ENCODE results near the gene MZT2A.
"Not testable (repeated sequence)": the region's sequence is repeated elsewhere in the genome, so short reads cannot be mapped to it uniquely, and the experiment has no call there.

DNA sequence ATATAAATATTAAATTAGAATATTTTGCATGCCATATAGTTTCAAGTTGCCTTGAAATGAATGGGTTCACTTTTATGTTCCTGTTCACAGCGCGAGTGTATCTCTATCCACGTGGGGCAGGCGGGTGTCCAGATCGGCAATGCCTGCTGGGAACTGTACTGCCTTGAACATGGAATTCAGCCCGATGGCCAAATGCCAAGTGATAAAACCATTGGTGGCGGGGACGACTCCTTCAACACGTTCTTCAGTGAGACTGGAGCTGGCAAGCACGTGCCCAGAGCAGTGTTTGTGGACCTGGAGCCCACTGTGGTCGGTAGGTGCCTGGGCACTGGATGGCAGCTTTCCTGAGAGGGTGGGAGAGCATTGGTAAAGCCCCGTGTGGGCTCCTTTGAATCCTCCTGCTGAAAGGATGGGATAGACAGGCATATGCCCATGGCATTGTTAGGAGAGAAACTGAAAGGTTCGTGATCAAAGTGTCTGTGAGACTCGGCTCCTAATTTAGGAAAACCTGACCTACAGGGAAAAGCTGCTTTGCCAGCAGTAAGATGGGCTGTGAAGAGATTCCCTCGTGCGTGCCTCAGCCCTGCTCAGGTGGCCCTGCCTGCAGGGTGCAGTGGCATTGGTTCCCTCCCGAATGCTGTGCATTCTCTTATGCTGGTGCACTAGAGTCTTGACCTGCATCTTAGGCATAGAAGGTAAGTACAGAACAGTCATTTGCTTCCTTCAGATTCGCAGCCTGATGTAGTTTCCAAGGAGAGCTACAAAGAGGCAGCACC, 13.9 kb downstream of the MZT2A start:
- not testable (repeated sequence) for TF ChIP-seq POLR2AphosphoS5 (IDR thresholded peaks at IDR 0.05)
- TF ChIP-seq, protein P1, sequence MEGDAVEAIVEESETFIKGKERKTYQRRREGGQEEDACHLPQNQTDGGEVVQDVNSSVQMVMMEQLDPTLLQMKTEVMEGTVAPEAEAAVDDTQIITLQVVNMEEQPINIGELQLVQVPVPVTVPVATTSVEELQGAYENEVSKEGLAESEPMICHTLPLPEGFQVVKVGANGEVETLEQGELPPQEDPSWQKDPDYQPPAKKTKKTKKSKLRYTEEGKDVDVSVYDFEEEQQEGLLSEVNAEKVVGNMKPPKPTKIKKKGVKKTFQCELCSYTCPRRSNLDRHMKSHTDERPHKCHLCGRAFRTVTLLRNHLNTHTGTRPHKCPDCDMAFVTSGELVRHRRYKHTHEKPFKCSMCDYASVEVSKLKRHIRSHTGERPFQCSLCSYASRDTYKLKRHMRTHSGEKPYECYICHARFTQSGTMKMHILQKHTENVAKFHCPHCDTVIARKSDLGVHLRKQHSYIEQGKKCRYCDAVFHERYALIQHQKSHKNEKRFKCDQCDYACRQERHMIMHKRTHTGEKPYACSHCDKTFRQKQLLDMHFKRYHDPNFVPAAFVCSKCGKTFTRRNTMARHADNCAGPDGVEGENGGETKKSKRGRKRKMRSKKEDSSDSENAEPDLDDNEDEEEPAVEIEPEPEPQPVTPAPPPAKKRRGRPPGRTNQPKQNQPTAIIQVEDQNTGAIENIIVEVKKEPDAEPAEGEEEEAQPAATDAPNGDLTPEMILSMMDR (IDR thresholded peaks at IDR 0.05 in 8 of 11, conservative IDR thresholded peaks at IDR 0.05 in 3 of 11), result not testable (repeated sequence)

All from spleen (tissue), 7 donors.